Glomerular endothelial cell (primary cell): ENCODE measurements around the gene ARL4A. TPM values are rescaled to one million over a fixed set of nuclear protein-coding genes. Genes with fewer than 3 reads are reported as not detected.
"Not testable (repeated sequence)": the region's sequence is repeated elsewhere in the genome, so short reads cannot be mapped to it uniquely, and the experiment has no call there.

ENCODE experiments used
- DNase-seq: peaks from one replicate; pipeline ENCODE4 v3.0.0-alpha.2; 2011; ENCODE audit warnings: low read depth, low spot score; ENCODE audit errors: extremely low read depth
- total RNA-seq: library from RNA; depleted of rRNA; stranded (reverse); fragments of >200 nt; gene quantifications from 2 replicates; pipeline ENCODE4 v1.2.3, GENCODE V29; 2015

The ARL4A gene
- total RNA-seq, result 14.1 and 29.1 TPM in 2 replicates

GRCh38 chr7:12686891-12687717, at the start of gene ARL4A:
ARL4A (plus strand) TSS chr7:12687633; CDS start chr7:12688255, 622 bp downstream.
- DNase-seq, result peak; percentile 97

GRCh38 chr7:12637819-12638592, 49.4 kb upstream of the ARL4A start:
- DNase-seq, result no peak

- DNase-seq, result no peak
Observed at GRCh38 chr7:12638851-12639456, 48.5 kb upstream of the ARL4A start.

- no peak for DNase-seq
Observed at GRCh38 chr7:12640299-12641096, 46.9 kb upstream of the ARL4A start.

- DNase-seq, result no peak
Observed at GRCh38 chr7:12641196-12641595, 46.2 kb upstream of the ARL4A start.

- no peak for DNase-seq
Observed at GRCh38 chr7:12642508-12642907, 44.9 kb upstream of the ARL4A start.

- DNase-seq, result no peak
Observed at GRCh38 chr7:12643001-12643643, 44.3 kb upstream of the ARL4A start.

GRCh38 chr7:12643644-12644043, 43.8 kb upstream of the ARL4A start:
- no peak for DNase-seq

- not testable (repeated sequence) for DNase-seq
Observed at GRCh38 chr7:12645212-12645611, 42.2 kb upstream of the ARL4A start.

- DNase-seq, result no peak
Observed at GRCh38 chr7:12646139-12646538, 41.3 kb upstream of the ARL4A start.

GRCh38 chr7:12647364-12648219, 39.8 kb upstream of the ARL4A start:
- DNase-seq, result no peak

GRCh38 chr7:12648704-12649261, 38.6 kb upstream of the ARL4A start:
- no peak for DNase-seq

- no peak for DNase-seq
Observed at GRCh38 chr7:12649348-12649747, 38.1 kb upstream of the ARL4A start.

GRCh38 chr7:12650080-12650479, 37.4 kb upstream of the ARL4A start:
- DNase-seq, result no peak

GRCh38 chr7:12653110-12653509, 34.3 kb upstream of the ARL4A start:
- no peak for DNase-seq

GRCh38 chr7:12653518-12653917, 33.9 kb upstream of the ARL4A start:
- DNase-seq, result no peak

- no peak for DNase-seq
Observed at GRCh38 chr7:12655161-12655560, 32.3 kb upstream of the ARL4A start.

- DNase-seq, result not testable (repeated sequence)
Observed at GRCh38 chr7:12660423-12660822, 27.0 kb upstream of the ARL4A start.

GRCh38 chr7:12660986-12661385, 26.4 kb upstream of the ARL4A start:
- not testable (repeated sequence) for DNase-seq
